Mesangial cell (primary cell): Measurements from ENCODE around the gene ACSM4. TPM values are rescaled to one million over a fixed set of nuclear protein-coding genes. Genes with fewer than 3 reads are reported as not detected.

Experiments used
- total RNA-seq: library from RNA; depleted of rRNA; stranded (reverse); fragments of >200 nt; gene quantifications from 2 replicates; pipeline ENCODE4 v1.2.3, GENCODE V29; 2015

Gene ACSM4
- not detected in 2 replicates for total RNA-seq

GRCh38 chr12:7303772-7304171 lies at the start of gene ACSM4:
ACSM4 (plus strand) TSS chr12:7304072; CDS start chr12:7304332, 260 bp downstream.

Other genes starting within 250 kb of the ACSM4 start
- gene C1S, start 243.4 kb upstream of the ACSM4 start, total RNA-seq, result 0.49 and 6.1 TPM in 2 replicates
- gene C1R, start 211.6 kb upstream of the ACSM4 start, total RNA-seq, result 6.5 and 53.5 TPM in 2 replicates
- 9.9 and 49.9 TPM in 2 replicates for gene C1RL, start 194.9 kb upstream of the ACSM4 start, total RNA-seq
- not detected in 2 replicates for gene RBP5, start 175.2 kb upstream of the ACSM4 start, total RNA-seq
- gene CLSTN3, start 173.7 kb upstream of the ACSM4 start, total RNA-seq, result 22.0 and 71.5 TPM in 2 replicates
- 16.9 and 24.8 TPM in 2 replicates for gene PEX5, start 114.4 kb upstream of the ACSM4 start, total RNA-seq
- under 0.01 TPM in 2 replicates for gene CD163L1, start 140.1 kb downstream of the ACSM4 start, total RNA-seq
- not detected in 2 replicates for gene CD163, start 199.7 kb downstream of the ACSM4 start, total RNA-seq